Endodermal cell (in vitro differentiated cells): ENCODE data around the gene PECR. TPM values are rescaled to one million over a fixed set of nuclear protein-coding genes. Genes with fewer than 3 reads are reported as not detected.

ENCODE experiments used
- DNase-seq: peaks from one replicate; pipeline ENCODE4 v3.0.0-alpha.2; 2017
- H3K27ac ChIP-seq: 2 replicates; pipeline ENCODE4 v1.5.1; 2013; ENCODE audit warnings: mild to moderate bottlenecking, low read depth, low read length, moderate library complexity
- H3K27me3 ChIP-seq: 2 replicates; pipeline ENCODE4 v1.6.1; 2013; ENCODE audit warnings: mild to moderate bottlenecking, low read length, moderate library complexity; ENCODE audit not compliant: insufficient read depth, control insufficient read depth, poor library complexity, severe bottlenecking
- H3K36me3 ChIP-seq: 2 replicates; pipeline ENCODE4 v1.7.0; 2013; ENCODE audit warnings: mild to moderate bottlenecking, low read length, moderate library complexity; ENCODE audit not compliant: control insufficient read depth, insufficient read depth
- H3K4me1 ChIP-seq: one replicate; pipeline ENCODE4 v1.7.0; 2013; ENCODE audit warnings: low read length; ENCODE audit not compliant: control insufficient read depth, insufficient read depth
- H3K4me3 ChIP-seq: 2 replicates; pipeline ENCODE4 v1.5.1; 2013; ENCODE audit warnings: mild to moderate bottlenecking, low read length, moderate library complexity
- H3K9ac ChIP-seq: 2 replicates; pipeline ENCODE4 v1.6.1; 2013; ENCODE audit warnings: mild to moderate bottlenecking, low read length, moderate library complexity; ENCODE audit not compliant: poor library complexity, severe bottlenecking; ENCODE audit errors: extremely low read depth
- H3K9me3 ChIP-seq: 2 replicates; pipeline ENCODE4 v1.6.1; 2013; ENCODE audit warnings: mild to moderate bottlenecking, low read length, moderate library complexity; ENCODE audit not compliant: control insufficient read depth
- H3K27ac Mint-ChIP-seq: 2 replicates; pipeline ENCODE4 v1.8.0; 2020; ENCODE audit warnings: mixed read lengths
- H3K27me3 Mint-ChIP-seq: 2 replicates; pipeline ENCODE4 v1.8.0; 2021; ENCODE audit warnings: mild to moderate bottlenecking, mixed read lengths; ENCODE audit not compliant: insufficient read depth
- H3K36me3 Mint-ChIP-seq: 2 replicates; pipeline ENCODE4 v1.8.0; 2020; ENCODE audit warnings: low read depth, mixed read lengths
- H3K4me1 Mint-ChIP-seq: 2 replicates; pipeline ENCODE4 v1.8.0; 2020; ENCODE audit warnings: mixed read lengths
- H3K4me3 Mint-ChIP-seq: 2 replicates; pipeline ENCODE4 v1.8.0; 2020; ENCODE audit warnings: mild to moderate bottlenecking, moderate library complexity, mixed read lengths
- H3K9me3 Mint-ChIP-seq: 2 replicates; pipeline ENCODE4 v1.8.0; 2020; ENCODE audit warnings: mild to moderate bottlenecking, mixed read lengths
- CTCF ChIP-seq: fragments of 200-600 bp; sonication (generic); conservative IDR thresholded peaks from 2 replicates; pipeline ENCODE4 v1.5.0; 2021; ENCODE audit warnings: antibody characterized with exemption, mild to moderate bottlenecking
- WGBS, 2 experiments: methylation state at CpG; one replicate each; pipeline versions ENCODE4 v1.1.5 to v1.1.7; 2013; ENCODE audit warnings: missing lambda C conversion rate in 2 of 2, mixed read lengths in 1 of 2; ENCODE audit not compliant: insufficient coverage in 1 of 2, insufficient read length in 1 of 2; 5-methylcytosine and 5-hydroxymethylcytosine counted together
- total RNA-seq, 2 donors: library from RNA; stranded (reverse); fragmentation: NEBNext Ultra II Directional in 1 of 2; extraction: Animal tissue kit (Norgen Biotek cat#: 25700) in 1 of 2; gene quantifications; 2 replicates in 1 of 2; 3 replicates in 1 of 2; pipeline ENCODE4 v1.2.1, GENCODE V29; 2021

PECR gene
- total RNA-seq, 2 donors from 2014 or later: 12.5 to 17.0 TPM

- no peak for DNase-seq
- Mint-ChIP-seq H3K4me1 (peaks cover 16% of the 10 kb centered on the region), H3K27ac (no peak overlapping the region), H3K9me3 (no peaks in the 10 kb centered on the region), H3K36me3 (no peaks in the 10 kb centered on the region), H3K27me3 (peaks cover 6% of the 10 kb centered on the region), H3K4me3 (no peak overlapping the region)
- Histone ChIP-seq H3K9me3 (no peaks in the 10 kb centered on the region), H3K36me3 (peaks cover 4% of the 10 kb centered on the region), H3K4me3 (no peak overlapping the region), H3K27me3 (no peaks in the 10 kb centered on the region), H3K27ac (no peak overlapping the region), H3K9ac (no peak overlapping the region), H3K4me1 (no peaks in the 10 kb centered on the region)
- no peak for TF ChIP-seq CTCF
- WGBS, 2 experiments: 80 to 100% methylated on average over 1 of the region's 1 CpG
Measured at GRCh38 chr2:216078776-216079175, 2.8 kb downstream of the PECR start.

GRCh38 chr2:216075510-216076485 lies 5.8 kb downstream of the PECR start:
- DNase-seq: no peak
- no peaks in the 10 kb centered on the region for H3K9me3 ChIP-seq
- no peak for TF ChIP-seq CTCF
- no peaks in the 10 kb centered on the region for H3K9me3 Mint-ChIP-seq
- H3K36me3 ChIP-seq: peaks cover 4% of the 10 kb centered on the region
- no peak overlapping the region for H3K27ac ChIP-seq
- H3K4me1 Mint-ChIP-seq: peaks cover 12% of the 10 kb centered on the region
- H3K27me3 Mint-ChIP-seq: no peaks in the 10 kb centered on the region
- H3K4me1 ChIP-seq: no peaks in the 10 kb centered on the region
- no peak overlapping the region for H3K27ac Mint-ChIP-seq
- H3K36me3 Mint-ChIP-seq: peaks cover 3% of the 10 kb centered on the region
- no peak overlapping the region for H3K4me3 Mint-ChIP-seq
- no peaks in the 10 kb centered on the region for H3K27me3 ChIP-seq
- H3K4me3 ChIP-seq: no peak overlapping the region
- no peak overlapping the region for H3K9ac ChIP-seq
- 86 to 96% methylated on average over 4 to 5 of the region's 6 CpGs for WGBS, 2 experiments

- no peak overlapping the region for H3K4me3 Mint-ChIP-seq
- WGBS, 2 experiments: 91 to 100% methylated on average over 1 of the region's 1 CpG
Measured at GRCh38 chr2:216074794-216075193, 6.8 kb downstream of the PECR start.

More at GRCh38 chr2:216074794-216075193, 6.8 kb downstream of the PECR start:
- no peaks in the 10 kb centered on the region for H3K9me3 Mint-ChIP-seq
- DNase-seq: no peak
- H3K36me3 Mint-ChIP-seq: peaks cover 3% of the 10 kb centered on the region
- no peaks in the 10 kb centered on the region for H3K27me3 ChIP-seq
- H3K27me3 Mint-ChIP-seq: no peaks in the 10 kb centered on the region
- no peak overlapping the region for H3K27ac Mint-ChIP-seq
- H3K36me3 ChIP-seq: peaks cover 4% of the 10 kb centered on the region
- H3K27ac ChIP-seq: no peak overlapping the region
- H3K4me3 ChIP-seq: no peak overlapping the region
- no peaks in the 10 kb centered on the region for H3K9me3 ChIP-seq
- no peak overlapping the region for H3K9ac ChIP-seq
- TF ChIP-seq CTCF: no peak
- H3K4me1 Mint-ChIP-seq: peaks cover 10% of the 10 kb centered on the region
- H3K4me1 ChIP-seq: no peaks in the 10 kb centered on the region
